Activated CD8-positive, alpha-beta memory T cell treated with anti-CD3 and anti-CD28 coated beads for 36 hours (primary cell): ENCODE measurements around the gene MADD. TPM values are rescaled to one million over a fixed set of nuclear protein-coding genes. Genes with fewer than 3 reads are reported as not detected.

Source experiments
- CTCF ChIA-PET: fragments of 350-600 bp; sonication (Branson Sonifier 250); formaldehyde crosslinking; loops from one replicate; lab custom pipeline; 2021; ENCODE audit warnings: antibody characterized with exemption; lab: Charles Lee
- POLR2A ChIA-PET: fragments of 350-600 bp; sonication (Branson Sonifier 250); formaldehyde crosslinking; loops from one replicate; lab custom pipeline; 2021; ENCODE audit warnings: antibody characterized with exemption; lab: Charles Lee
- total RNA-seq, 2 experiments: library from RNA; stranded (reverse); gene quantifications; one replicate each; pipeline ENCODE4 v1.2.3, GENCODE V29; 2021

The MADD gene
- total RNA-seq, 2 experiments from 2014 or later, result 56.1 to 58.1 TPM

DNA sequence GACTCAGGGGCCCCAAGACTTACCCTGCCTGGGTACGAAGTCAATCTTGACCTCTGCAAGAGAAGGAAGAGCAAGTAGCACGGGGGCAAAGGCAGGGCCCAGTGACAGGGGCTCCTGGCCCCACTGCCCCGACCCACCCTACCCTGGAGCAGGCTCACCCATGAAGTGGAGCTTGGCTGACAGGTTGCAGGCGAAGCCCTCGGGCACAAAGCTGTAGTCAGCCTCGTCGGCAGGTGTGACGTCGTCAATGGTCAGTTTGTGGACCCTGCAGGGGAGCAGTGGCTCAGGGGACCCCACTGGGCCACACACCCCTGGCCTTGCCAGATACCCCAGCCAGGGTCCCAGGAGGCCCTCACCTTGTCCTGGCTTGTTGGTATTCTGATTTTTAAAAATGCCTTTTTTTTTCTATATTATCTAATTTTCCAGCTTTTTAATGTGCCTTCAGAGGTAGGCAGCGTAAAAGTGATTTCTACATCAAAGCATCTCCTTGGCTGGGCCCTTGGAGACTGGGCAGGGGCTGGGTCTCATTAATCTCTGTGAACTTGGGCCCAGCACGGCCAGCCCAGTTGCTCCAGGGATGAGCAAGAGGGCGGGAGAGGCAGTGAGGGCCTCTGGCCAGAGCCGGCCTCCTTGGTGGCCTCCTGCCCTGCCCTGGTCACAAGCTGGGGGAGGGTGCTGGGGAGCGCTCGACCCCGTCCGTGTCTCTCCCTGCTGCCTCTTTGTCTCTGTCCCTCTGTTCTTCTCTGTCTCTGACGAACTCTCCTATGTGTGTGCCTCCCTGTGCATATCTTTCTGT is 71.2 kb downstream of the MADD start:
- ChIA-PET POLR2A (no interaction called here), CTCF (no interaction called here)

DNA sequence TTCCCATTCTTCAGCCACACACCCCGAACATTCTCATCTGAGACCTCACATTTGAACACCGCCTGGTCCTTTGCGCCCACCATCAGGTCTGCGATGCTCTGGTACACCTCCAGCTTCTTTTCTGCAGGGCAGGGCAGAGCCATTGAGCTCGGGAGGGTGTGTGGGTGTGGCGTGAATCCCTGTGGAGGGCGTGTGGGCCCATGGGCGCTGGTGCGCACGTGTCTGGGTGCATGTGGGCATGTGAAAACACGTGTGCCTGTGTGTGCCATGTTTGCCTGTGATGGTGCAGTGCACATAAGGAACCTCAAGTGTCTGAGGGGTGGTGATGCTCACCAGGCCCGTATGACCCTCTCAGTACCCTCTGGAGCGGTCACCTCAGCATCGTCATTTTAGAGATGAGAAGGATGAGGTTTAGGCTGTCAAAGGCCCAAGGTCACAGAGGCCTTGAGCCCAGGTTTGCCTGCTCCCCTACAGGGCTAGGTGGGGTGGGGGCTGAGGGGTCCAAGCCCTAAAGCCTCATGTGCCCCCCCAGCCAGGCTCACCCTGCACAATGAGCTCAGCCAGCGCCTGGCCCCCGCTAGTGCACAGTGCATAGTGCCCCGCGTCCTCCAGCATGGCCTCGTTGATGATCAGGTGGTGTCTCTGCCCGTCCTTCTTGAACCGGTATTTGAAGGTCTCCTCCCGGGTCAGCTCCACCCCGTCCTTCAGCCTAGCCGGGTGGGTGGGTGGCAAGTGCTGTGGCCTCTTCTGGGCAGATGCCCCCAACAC is 72.3 kb downstream of the MADD start:
- ChIA-PET CTCF (interaction anchor here (0.6 kb wide), 1 partner anchor 48 kb away, joined by 3 read pairs; no protein-coding TSS in a partner anchor), POLR2A (no interaction called here)

DNA sequence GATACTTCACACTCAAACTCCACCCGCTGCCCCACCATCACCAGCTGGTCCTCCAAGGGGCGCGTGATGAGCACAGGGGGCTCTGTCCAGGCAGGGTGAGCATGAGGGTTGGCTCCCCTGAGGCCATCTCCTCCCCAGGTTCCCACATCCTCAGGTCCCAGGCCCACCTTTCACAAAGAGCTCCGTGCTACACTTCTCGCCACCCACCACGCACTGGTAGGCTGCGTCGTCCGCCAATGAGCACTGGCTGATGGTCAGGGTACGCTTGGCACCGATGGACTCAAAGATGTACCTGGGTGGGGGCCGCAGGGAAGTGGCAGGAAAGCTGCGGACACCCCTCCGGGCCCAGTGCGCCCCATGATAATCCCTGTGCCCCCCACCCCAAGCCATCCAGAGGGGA is 72.9 kb downstream of the MADD start:
- ChIA-PET CTCF (no interaction called here), POLR2A (no interaction called here)

DNA sequence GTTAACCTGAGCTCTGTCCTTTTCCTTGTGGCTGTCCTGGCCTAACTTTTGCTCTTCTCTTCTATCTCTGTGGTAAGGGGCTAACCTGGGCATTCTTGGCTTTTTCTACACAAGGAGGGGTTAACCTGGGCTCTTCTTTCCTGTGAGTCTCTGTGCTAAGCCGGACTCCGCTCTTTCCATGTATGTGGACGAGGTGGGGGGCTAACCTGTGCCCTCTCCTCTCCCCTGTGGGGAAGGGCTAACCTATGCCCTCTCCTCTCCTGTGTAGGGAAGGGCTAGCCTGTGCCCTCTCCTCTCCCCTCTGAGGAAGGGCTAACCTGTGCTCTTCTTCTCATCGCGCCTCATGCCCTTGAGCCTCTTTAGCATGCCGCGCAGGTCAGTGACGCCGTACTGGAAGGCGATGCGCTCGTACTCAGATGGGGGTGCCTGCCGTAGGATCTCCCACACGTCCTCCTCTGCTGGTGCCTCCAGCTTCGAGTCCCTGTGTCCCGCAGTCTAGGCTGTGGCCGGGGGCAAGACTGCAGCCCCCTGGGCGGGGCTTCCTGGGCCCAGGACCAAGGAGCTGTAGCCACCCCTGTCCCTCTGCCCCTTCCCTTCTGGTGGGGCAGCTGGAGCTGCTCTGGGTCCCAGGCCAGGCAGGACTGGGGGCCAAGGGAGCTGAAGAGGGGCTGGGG is 76.1 kb downstream of the MADD start:
- CTCF ChIA-PET, result interaction anchor here (1.4 kb wide), 1 partner anchor 9 kb away, joined by 3 read pairs; no protein-coding TSS in a partner anchor

DNA sequence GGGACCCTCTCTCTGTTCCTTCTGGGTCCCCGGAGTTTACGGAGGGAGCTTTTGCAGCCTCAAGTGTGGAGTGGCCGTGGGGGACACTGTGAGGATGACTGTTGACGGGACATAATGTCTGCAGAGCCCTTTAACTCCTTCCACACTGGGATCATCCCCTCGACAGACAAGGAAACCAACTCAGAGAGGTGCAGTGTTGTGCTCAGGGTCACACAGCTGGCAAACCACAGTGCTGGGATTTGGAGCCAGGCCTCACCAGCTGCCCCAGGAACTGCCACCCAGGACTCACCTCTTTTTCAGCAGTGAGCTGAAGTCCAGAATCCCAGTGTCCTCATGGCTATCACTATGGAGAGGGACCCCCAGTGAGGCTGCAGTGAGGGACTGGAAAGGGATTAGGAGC is 77.2 kb downstream of the MADD start:
- CTCF ChIA-PET, result interaction anchor here (1.4 kb wide), 1 partner anchor 10 kb away, joined by 3 read pairs; no protein-coding TSS in a partner anchor
- POLR2A ChIA-PET, result no interaction called here

More for the DNA sequence above, 76.1 kb downstream of the MADD start:
- POLR2A ChIA-PET, result interaction anchor here (0.7 kb wide), 1 partner anchor 232 kb away, joined by 6 read pairs; no protein-coding TSS in a partner anchor

DNA sequence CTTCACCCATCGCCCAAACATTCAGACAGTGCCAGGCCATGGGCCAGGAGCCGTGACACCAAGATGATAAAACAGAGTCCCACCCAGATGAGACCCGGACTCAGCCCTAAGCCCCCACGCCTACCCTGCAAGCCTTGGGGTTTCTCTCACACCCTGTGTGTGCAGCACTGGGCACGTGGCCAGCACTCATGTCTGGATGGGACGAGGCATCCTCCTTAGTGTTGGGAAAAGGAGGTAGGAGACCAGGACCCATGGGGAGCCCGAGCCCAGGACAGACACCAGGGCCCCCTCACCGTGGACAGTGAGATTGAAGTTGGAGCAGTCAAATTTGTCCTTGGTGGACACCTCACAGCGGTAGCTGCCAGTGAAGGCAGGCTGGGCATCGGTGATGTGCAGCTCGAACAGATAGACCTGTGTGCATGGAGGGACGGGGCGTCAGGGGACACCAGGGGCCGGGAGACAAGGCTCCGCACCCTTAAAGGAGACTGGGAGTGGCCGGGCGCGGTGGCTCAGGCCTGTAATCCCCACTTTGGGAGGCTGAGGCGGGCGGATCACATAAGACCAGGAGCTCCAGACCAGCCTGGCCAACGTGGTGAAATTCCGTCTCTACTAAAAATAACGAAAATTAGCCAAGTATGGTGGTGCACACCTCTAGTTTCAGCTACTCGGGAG is 78.3 kb downstream of the MADD start:
- ChIA-PET CTCF (no interaction called here), POLR2A (no interaction called here)

DNA sequence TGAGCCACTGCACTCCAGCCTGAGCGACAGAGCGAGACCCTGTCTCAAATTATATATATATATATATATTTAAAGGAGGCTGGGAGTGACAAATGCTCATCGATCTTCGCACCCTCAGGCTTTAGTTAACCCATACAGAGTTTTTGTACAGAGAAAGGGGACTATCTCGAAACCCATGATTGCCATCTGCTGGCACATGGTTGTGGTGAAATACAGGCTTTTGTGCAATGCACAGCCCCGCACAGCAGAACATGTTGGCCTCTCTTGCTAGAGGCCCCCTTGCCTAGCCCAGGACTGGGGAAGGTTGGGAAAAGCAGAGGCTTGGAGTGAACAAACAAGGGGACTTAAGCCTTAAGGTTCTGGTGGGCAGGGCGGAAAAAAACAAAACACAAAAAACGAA is 78.9 kb downstream of the MADD start:
- CTCF ChIA-PET, result no interaction called here
- POLR2A ChIA-PET, result no interaction called here

DNA sequence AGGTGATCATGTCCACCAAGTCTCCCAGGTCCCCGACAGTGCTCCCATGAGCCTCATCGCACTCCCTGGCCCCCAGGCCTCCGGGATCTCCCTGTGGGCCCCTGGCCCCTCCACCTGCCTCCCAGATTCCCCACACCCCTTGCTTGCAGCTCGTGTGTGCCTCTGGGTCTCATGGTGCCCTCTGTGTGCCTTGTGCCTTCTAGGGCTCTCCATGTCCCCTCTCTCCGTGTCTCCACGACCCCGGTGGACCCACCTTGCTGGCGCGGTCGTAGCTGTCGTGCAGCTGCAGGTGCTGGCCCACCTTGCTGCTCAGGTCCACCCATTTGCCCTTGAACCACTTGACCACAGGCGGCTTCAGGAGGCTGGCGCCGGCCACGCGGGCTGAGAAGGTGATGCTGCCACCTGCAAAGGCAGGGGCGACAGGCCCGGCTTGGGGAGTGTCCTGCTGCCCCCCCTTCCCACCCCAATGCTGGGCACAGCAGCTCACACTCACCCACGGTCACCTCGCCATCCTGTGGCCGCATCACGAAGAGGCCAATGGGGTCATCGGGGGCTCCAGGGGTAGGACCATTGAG is 79.7 kb downstream of the MADD start:
- ChIA-PET CTCF (no interaction called here), POLR2A (interaction anchor here (0.8 kb wide), 1 partner anchor 409 kb away, joined by 5 read pairs; no protein-coding TSS in a partner anchor)

DNA sequence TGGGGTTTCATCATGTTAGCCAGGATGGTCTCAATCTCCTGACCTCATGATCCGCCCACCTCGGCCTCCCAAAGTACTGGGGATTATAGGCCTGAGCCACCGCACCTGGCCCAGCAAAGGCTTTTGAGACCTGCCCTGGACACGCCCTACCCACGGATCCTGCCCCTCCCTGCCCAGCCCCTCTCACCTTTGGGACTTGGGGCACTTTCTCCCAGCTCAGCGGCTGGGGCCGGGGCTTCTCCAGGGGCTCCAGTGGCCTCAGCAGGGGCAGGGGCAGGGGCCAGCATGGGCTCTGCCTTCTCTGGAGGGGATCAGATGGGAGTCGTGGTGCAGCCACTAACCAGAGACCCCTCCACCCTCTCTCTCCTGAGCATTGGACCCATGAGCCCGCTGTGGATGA is 80.4 kb downstream of the MADD start:
- CTCF ChIA-PET, result no interaction called here

DNA sequence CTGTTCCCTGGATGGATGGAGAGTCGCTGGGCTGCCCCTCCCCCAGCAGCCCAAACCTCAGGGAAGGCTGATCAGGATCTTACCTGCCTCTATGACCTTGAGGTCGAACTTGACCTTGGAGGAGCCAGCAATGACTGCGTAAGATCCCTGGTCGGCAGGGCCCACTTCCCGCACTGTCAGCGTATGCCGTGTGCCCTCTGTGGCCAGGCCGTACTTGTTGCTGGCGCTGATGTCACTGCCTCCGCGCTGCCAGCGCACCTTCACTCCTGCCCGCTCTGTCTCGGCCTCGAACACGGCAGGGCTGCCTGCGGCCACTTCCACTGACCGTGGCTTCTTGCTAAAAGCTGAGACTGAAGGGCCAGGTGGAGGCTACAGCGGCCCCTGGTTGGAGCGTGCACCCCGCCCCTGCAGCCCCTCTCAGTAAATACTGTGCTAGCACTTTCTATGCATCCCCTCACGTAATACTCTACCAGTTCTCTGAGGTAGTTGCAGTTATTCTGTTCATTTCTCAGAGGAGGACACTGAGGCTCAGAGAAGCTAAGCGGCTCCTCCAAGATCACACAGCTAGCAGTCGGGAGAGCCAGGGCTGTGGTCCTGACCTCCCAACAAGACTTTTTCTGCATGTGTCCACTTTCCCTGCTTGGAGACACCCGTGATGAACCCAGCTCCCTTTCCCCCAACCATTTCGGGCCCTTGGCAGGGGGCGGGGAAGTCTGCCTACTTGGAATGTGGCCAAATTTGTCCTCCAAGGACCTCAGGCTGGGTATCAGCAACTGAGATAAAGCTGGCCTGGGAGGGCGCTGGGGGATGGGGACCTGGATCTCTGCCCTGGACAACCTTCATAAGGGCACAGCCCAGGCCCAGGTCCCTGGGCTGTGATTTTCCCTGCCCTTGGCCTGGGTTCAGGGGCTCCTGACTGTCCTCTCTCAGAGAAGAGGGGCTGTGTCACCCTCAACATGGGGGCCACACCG is 81.5 kb downstream of the MADD start:
- CTCF ChIA-PET, result interaction anchor here (0.6 kb wide), 1 partner anchor 144 kb away, joined by 3 read pairs; no protein-coding TSS in a partner anchor

More for the DNA sequence above, 80.4 kb downstream of the MADD start:
- POLR2A ChIA-PET, result no interaction called here

DNA sequence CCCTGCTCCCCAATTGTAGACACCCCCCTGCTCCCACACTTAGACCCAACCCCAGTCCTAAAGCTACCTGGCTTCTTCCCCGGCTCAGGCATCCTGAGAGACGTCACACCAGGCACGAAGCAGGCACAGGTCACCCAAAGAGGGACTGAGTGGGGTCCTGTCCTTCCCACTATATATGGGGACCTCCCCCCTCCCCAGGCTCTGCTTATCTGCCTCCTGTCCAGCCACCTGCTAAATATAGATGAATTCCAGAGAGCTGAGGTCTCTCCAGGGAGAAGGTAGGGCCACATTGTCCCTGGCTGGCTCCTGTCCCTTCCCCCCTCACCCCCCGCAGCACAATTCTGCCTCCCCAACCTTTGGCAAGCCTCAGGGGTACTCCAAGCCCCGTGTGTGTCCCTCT is 82.6 kb downstream of the MADD start, which contains the start of gene MYBPC3:
Gene MYBPC3, minus strand, starts transcription at position 147 of the 400 bp plus-strand sequence. Its CDS starts 55 bp downstream, at position 92.
- POLR2A ChIA-PET, result no interaction called here

More for the DNA sequence above, 81.5 kb downstream of the MADD start:
- POLR2A ChIA-PET, result no interaction called here

DNA sequence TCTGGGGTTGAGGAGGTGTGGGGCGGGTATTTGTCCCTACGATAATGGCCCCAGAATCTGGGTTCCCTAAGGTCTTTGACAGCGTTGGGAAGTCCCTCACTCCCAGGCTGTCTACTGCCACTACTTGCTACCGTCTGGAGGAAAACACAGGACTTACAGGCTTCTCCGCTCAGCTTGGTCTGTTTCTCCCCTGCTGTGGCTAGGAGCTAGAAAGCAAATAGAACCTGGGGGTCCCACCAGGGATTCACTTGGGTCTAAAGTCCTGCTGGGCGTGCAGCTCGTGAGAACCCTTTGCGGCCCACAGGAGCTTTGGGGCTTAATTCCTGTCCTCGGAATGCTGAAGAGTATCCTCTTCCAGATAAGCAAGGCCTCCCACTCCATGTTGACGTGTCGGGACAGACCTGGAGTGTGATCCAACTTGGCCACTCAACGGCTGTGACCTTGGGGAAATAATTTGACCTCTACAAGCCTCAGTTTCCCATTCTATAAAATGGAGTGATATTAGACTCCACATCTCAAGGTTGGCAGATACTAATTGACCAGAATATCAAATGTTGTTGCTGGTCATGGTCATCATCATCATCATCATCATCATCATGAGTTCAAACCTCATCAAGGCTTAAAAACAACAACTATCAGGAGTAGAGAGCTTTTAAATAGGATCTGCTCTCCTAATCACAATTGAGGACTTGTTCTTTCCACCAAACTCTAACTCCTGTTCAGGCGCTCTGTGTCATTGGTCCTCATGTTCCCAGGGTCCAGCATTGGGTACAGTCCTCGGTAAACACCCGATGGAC is 84.2 kb downstream of the MADD start:
- POLR2A ChIA-PET, result no interaction called here
- CTCF ChIA-PET, result interaction anchor here (0.6 kb wide), 1 partner anchor 97 kb away, joined by 3 read pairs; no protein-coding TSS in a partner anchor

More for the DNA sequence above, 82.6 kb downstream of the MADD start, which contains the start of gene MYBPC3:
- CTCF ChIA-PET, result no interaction called here

DNA sequence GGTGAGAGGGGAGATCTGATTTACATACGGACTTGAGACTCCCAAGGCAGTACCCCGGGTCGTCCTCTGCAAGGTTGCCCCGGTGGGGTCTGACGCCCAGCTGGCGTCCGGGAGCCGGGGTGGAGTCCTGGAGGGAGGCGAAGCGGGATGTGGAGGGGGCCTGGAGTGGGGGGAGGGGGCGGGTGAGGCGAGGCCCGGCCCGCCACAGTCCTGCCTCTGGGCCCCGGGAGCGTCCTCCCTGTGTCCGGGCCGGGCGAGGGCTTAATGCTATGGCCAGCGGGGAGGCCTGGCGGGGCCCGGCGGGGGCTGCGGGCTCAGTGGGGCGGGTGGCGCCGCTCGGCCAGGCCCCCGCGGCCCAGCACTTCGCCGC is 85.0 kb downstream of the MADD start:
- ChIA-PET POLR2A (no interaction called here), CTCF (no interaction called here)

DNA sequence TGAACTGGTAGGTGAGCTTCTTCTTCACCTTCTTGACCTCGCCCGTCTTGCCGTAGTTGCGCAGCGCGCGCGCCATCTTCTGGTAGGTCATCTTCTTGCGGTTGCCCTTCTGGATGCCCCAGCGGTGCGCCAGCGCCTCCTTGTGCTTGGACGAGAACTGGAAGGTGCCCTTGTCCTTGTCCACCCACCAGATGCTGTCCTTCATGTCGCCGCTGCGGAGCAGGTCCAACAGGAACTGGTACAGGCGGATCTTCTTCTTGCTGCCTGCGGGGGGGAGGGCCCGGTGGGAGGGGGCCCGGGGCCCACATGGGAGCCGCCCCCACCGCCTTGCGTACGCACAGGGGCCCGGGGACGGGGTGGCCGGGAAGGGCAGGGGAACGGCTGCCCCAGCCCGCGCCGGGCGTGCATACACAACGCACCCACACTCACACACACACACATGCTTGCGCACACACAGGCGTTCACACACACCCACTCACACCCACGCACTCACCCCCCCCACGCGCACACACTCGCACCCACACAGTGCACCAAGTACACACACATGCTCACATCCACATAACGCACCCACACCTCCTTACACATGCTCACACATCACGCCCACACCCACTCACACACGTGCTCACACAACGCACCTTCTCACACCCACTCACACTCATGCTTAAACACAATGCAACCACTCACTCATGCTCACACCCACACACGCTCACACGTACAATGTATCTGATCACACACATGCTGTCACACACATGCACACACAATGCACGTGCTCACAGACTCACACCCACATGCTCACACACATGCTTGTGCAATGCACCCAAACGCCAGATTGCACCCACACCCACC is 85.6 kb downstream of the MADD start:
- CTCF ChIA-PET, result no interaction called here
- POLR2A ChIA-PET, result interaction anchor here (0.7 kb wide), 1 partner anchor 98 kb away, joined by 7 read pairs; no protein-coding TSS in a partner anchor

DNA sequence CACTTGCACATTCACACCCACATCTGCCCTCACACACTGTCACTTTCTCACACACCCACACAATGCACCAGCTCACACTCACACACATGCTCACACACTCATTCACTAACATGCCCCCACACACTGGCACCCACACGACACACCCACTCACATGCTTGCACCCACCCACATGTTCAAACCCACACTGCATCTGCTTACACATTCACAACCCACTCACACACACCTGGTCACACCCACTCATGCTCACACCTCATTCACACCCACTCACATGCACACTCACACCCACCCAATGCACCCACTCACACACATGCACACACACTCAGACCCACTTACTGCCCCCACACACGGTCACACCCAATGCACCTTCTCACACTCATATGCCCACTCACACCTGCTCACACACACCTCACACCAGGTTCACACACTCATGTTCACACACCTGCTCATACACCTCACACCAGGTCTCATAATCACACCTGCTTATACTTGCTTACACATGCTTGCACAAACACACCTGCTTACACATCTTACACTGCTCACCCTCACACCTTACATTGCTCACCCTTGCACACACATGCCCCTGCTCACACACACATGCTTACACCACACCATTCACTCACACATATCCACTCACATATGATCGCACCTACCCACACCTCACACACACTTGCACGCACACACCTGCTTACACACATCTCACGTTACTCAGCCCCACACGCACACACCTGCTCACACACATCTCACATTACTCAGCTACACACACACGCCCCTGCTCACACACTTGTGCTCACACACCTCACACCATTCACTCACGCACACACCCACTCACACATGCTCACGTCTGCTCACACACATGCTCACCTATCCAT is 86.4 kb downstream of the MADD start:
- CTCF ChIA-PET, result interaction anchor here (1.0 kb wide), 1 partner anchor 55 kb away, joined by 3 read pairs; no protein-coding TSS in a partner anchor
- POLR2A ChIA-PET, result interaction anchor here (0.7 kb wide), 1 partner anchor 98 kb away, joined by 7 read pairs; no protein-coding TSS in a partner anchor
